ENCODE results near the gene AIFM2. TPM values are rescaled to one million over a fixed set of nuclear protein-coding genes. Genes with fewer than 3 reads are reported as not detected.

The AIFM2 gene
- total RNA-seq, 1 donor from 2014 or later: 0.74 TPM

- no peaks in the 10 kb centered on the region for H3K27me3 Mint-ChIP-seq (ENCODE audit: unreplicated experiment)
- DNase-seq: no peak
- peaks cover 5% of the 10 kb centered on the region for H3K36me3 Mint-ChIP-seq (ENCODE audit: unreplicated experiment)
- H3K9me3 Mint-ChIP-seq (ENCODE audit: unreplicated experiment): peaks cover 2% of the 10 kb centered on the region
- TF ChIP-seq, protein P1, sequence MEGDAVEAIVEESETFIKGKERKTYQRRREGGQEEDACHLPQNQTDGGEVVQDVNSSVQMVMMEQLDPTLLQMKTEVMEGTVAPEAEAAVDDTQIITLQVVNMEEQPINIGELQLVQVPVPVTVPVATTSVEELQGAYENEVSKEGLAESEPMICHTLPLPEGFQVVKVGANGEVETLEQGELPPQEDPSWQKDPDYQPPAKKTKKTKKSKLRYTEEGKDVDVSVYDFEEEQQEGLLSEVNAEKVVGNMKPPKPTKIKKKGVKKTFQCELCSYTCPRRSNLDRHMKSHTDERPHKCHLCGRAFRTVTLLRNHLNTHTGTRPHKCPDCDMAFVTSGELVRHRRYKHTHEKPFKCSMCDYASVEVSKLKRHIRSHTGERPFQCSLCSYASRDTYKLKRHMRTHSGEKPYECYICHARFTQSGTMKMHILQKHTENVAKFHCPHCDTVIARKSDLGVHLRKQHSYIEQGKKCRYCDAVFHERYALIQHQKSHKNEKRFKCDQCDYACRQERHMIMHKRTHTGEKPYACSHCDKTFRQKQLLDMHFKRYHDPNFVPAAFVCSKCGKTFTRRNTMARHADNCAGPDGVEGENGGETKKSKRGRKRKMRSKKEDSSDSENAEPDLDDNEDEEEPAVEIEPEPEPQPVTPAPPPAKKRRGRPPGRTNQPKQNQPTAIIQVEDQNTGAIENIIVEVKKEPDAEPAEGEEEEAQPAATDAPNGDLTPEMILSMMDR (IDR thresholded peaks at IDR 0.05; ENCODE audit: partially characterized antibody, unreplicated experiment): no peak
- H3K4me1 Mint-ChIP-seq (ENCODE audit: low read depth, unreplicated experiment): peaks cover 14% of the 10 kb centered on the region
- no peak overlapping the region for H3K27ac Mint-ChIP-seq (ENCODE audit: unreplicated experiment)
- H3K4me3 Mint-ChIP-seq (ENCODE audit: unreplicated experiment): no peak overlapping the region
Measured at GRCh38 chr10:70158113-70158512, 25.5 kb upstream of the AIFM2 start.

- H3K4me3 Mint-ChIP-seq (ENCODE audit: unreplicated experiment): no peak overlapping the region
- H3K27ac Mint-ChIP-seq (ENCODE audit: unreplicated experiment): no peak overlapping the region
- TF ChIP-seq, protein P1 (IDR thresholded peaks at IDR 0.05; ENCODE audit: partially characterized antibody, unreplicated experiment): no peak
- H3K27me3 Mint-ChIP-seq (ENCODE audit: unreplicated experiment): no peaks in the 10 kb centered on the region
- peaks cover 4% of the 10 kb centered on the region for H3K9me3 Mint-ChIP-seq (ENCODE audit: unreplicated experiment)
- no peak for DNase-seq
- peaks cover 5% of the 10 kb centered on the region for H3K36me3 Mint-ChIP-seq (ENCODE audit: unreplicated experiment)
- peaks cover 4% of the 10 kb centered on the region for H3K4me1 Mint-ChIP-seq (ENCODE audit: low read depth, unreplicated experiment)
Measured at GRCh38 chr10:70155255-70155838, 22.7 kb upstream of the AIFM2 start.

GRCh38 chr10:70148516-70148915 lies 15.9 kb upstream of the AIFM2 start:
- H3K36me3 Mint-ChIP-seq (ENCODE audit: unreplicated experiment): no peaks in the 10 kb centered on the region
- DNase-seq: no peak
- peaks cover 5% of the 10 kb centered on the region for H3K9me3 Mint-ChIP-seq (ENCODE audit: unreplicated experiment)
- no peak overlapping the region for H3K4me3 Mint-ChIP-seq (ENCODE audit: unreplicated experiment)
- TF ChIP-seq, protein P1 (IDR thresholded peaks at IDR 0.05; ENCODE audit: partially characterized antibody, unreplicated experiment): no peak
- H3K27ac Mint-ChIP-seq (ENCODE audit: unreplicated experiment): no peak overlapping the region
- H3K4me1 Mint-ChIP-seq (ENCODE audit: low read depth, unreplicated experiment): no peaks in the 10 kb centered on the region
- peaks cover 2% of the 10 kb centered on the region for H3K27me3 Mint-ChIP-seq (ENCODE audit: unreplicated experiment)

- Mint-ChIP-seq H3K36me3 (ENCODE audit: unreplicated experiment) (no peaks in the 10 kb centered on the region), H3K27ac (ENCODE audit: unreplicated experiment) (peak overlapping the region; percentile 43), H3K4me1 (ENCODE audit: low read depth, unreplicated experiment) (no peaks in the 10 kb centered on the region), H3K9me3 (ENCODE audit: unreplicated experiment) (peaks cover 5% of the 10 kb centered on the region), H3K27me3 (ENCODE audit: unreplicated experiment) (peaks cover 2% of the 10 kb centered on the region), H3K4me3 (ENCODE audit: unreplicated experiment) (peak overlapping the region; percentile 90)
- TF ChIP-seq, protein P1 (IDR thresholded peaks at IDR 0.05; ENCODE audit: partially characterized antibody, unreplicated experiment): peak; percentile 10
- no peak for DNase-seq
Measured at GRCh38 chr10:70147259-70147625, 14.6 kb upstream of the AIFM2 start.

- TF ChIP-seq, protein P1 (IDR thresholded peaks at IDR 0.05; ENCODE audit: partially characterized antibody, unreplicated experiment): peak; percentile 77
- no peaks in the 10 kb centered on the region for H3K36me3 Mint-ChIP-seq (ENCODE audit: unreplicated experiment)
- peak; percentile 98 for DNase-seq
- H3K4me3 Mint-ChIP-seq (ENCODE audit: unreplicated experiment): peak within 1 kb of the TSS; percentile 90
- peaks cover 2% of the 10 kb centered on the region for H3K27me3 Mint-ChIP-seq (ENCODE audit: unreplicated experiment)
- peaks cover 5% of the 10 kb centered on the region for H3K9me3 Mint-ChIP-seq (ENCODE audit: unreplicated experiment)
- peak within 1 kb of the TSS; percentile 84 for H3K27ac Mint-ChIP-seq (ENCODE audit: unreplicated experiment)
- no peaks in the 10 kb centered on the region for H3K4me1 Mint-ChIP-seq (ENCODE audit: low read depth, unreplicated experiment)
Measured at GRCh38 chr10:70146489-70147258, 14.0 kb upstream of the AIFM2 start, which contains the start of gene TYSND1. Gene TYSND1 (minus strand): TSS chr10:70146700. CDS start chr10:70146586, 114 bp downstream.

Measured in glutamatergic neuron (in vitro differentiated cells).